ENCODE data around the gene CCDC24. TPM values are rescaled to one million over a fixed set of nuclear protein-coding genes. Genes with fewer than 3 reads are reported as not detected.

Gene CCDC24
- total and polyA plus RNA-seq, 4 donors: 0.92 to 4.2 (median 2.3) TPM

DNA sequence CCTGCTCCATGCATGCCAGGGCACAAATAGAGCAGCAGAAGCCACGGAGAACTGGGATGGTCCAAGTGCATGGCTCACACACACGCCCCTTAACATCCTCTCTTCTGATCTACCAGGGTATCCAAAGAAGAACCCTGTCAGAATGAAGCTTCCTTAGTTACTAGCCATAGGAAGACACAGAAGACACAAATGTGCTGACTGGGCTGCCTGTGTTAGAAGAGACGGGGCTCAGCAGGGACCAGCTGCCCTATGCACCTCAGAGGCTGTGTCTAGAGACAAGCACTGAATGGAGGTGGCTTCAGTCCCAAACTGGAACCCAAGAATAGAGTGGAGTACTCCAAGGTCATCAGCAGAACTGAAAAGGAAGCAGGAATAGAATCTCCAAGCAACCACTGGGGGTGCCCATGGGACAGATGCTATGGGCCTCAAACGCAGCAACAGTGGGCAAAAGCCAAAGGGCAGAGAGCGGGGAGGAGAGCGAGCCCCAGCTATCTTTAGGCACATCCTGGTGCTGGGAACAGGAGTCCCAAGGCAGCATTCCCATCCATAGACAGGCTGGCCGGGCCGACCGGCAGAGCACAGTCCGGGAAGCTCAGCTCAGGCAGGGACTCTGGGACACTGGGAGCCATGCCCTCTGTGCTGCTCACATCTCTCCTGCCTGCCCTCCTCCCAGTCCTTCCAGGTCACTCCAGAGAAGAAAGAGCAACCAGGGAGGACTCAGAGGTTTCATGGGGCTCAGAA lies 30.4 kb downstream of the CCDC24 start:
- H3K9me3 ChIP-seq (ENCODE audit: control insufficient read depth in 4 of 4, low read length in 3 of 4): no peaks in the 10 kb centered on the region
- no peak for TF ChIP-seq FOXA2 (IDR thresholded peaks at IDR 0.05)
- TF ChIP-seq, protein P1, sequence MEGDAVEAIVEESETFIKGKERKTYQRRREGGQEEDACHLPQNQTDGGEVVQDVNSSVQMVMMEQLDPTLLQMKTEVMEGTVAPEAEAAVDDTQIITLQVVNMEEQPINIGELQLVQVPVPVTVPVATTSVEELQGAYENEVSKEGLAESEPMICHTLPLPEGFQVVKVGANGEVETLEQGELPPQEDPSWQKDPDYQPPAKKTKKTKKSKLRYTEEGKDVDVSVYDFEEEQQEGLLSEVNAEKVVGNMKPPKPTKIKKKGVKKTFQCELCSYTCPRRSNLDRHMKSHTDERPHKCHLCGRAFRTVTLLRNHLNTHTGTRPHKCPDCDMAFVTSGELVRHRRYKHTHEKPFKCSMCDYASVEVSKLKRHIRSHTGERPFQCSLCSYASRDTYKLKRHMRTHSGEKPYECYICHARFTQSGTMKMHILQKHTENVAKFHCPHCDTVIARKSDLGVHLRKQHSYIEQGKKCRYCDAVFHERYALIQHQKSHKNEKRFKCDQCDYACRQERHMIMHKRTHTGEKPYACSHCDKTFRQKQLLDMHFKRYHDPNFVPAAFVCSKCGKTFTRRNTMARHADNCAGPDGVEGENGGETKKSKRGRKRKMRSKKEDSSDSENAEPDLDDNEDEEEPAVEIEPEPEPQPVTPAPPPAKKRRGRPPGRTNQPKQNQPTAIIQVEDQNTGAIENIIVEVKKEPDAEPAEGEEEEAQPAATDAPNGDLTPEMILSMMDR (IDR thresholded peaks at IDR 0.05; ENCODE audit: low read depth, low read length, missing input control): no peak
- no peak for TF ChIP-seq RAD21 (IDR thresholded peaks at IDR 0.05)
- no peak for TF ChIP-seq EGR1 (IDR thresholded peaks at IDR 0.05; ENCODE audit: low read depth in 2 of 2)
- no peak for TF ChIP-seq JUND (IDR thresholded peaks at IDR 0.05)
- TF ChIP-seq FOXA1 (IDR thresholded peaks at IDR 0.05): no peak
- TF ChIP-seq NR2F2 (IDR thresholded peaks at IDR 0.05): no peak
- TF ChIP-seq, protein P2, sequence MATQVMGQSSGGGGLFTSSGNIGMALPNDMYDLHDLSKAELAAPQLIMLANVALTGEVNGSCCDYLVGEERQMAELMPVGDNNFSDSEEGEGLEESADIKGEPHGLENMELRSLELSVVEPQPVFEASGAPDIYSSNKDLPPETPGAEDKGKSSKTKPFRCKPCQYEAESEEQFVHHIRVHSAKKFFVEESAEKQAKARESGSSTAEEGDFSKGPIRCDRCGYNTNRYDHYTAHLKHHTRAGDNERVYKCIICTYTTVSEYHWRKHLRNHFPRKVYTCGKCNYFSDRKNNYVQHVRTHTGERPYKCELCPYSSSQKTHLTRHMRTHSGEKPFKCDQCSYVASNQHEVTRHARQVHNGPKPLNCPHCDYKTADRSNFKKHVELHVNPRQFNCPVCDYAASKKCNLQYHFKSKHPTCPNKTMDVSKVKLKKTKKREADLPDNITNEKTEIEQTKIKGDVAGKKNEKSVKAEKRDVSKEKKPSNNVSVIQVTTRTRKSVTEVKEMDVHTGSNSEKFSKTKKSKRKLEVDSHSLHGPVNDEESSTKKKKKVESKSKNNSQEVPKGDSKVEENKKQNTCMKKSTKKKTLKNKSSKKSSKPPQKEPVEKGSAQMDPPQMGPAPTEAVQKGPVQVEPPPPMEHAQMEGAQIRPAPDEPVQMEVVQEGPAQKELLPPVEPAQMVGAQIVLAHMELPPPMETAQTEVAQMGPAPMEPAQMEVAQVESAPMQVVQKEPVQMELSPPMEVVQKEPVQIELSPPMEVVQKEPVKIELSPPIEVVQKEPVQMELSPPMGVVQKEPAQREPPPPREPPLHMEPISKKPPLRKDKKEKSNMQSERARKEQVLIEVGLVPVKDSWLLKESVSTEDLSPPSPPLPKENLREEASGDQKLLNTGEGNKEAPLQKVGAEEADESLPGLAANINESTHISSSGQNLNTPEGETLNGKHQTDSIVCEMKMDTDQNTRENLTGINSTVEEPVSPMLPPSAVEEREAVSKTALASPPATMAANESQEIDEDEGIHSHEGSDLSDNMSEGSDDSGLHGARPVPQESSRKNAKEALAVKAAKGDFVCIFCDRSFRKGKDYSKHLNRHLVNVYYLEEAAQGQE (IDR thresholded peaks at IDR 0.05): no peak
- TF ChIP-seq RXRA (IDR thresholded peaks at IDR 0.05): no peak
- TF ChIP-seq, protein P3, sequence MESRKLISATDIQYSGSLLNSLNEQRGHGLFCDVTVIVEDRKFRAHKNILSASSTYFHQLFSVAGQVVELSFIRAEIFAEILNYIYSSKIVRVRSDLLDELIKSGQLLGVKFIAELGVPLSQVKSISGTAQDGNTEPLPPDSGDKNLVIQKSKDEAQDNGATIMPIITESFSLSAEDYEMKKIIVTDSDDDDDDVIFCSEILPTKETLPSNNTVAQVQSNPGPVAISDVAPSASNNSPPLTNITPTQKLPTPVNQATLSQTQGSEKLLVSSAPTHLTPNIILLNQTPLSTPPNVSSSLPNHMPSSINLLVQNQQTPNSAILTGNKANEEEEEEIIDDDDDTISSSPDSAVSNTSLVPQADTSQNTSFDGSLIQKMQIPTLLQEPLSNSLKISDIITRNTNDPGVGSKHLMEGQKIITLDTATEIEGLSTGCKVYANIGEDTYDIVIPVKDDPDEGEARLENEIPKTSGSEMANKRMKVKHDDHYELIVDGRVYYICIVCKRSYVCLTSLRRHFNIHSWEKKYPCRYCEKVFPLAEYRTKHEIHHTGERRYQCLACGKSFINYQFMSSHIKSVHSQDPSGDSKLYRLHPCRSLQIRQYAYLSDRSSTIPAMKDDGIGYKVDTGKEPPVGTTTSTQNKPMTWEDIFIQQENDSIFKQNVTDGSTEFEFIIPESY (IDR thresholded peaks at IDR 0.05): no peak
- TF ChIP-seq YY1 (IDR thresholded peaks at IDR 0.05): no peak
- TF ChIP-seq, protein P4, sequence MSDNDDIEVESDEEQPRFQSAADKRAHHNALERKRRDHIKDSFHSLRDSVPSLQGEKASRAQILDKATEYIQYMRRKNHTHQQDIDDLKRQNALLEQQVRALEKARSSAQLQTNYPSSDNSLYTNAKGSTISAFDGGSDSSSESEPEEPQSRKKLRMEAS (IDR thresholded peaks at IDR 0.05): no peak
- no peak for TF ChIP-seq HNF4G (IDR thresholded peaks at IDR 0.05)
- no peak for TF ChIP-seq SP1 (IDR thresholded peaks at IDR 0.05)
- TF ChIP-seq GABPA (IDR thresholded peaks at IDR 0.05 in 1 of 2, conservative IDR thresholded peaks at IDR 0.05 in 1 of 2): no peak
- TF ChIP-seq, protein P5, sequence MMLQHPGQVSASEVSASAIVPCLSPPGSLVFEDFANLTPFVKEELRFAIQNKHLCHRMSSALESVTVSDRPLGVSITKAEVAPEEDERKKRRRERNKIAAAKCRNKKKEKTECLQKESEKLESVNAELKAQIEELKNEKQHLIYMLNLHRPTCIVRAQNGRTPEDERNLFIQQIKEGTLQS (IDR thresholded peaks at IDR 0.05): no peak
- no peak for TF ChIP-seq TAF1 (conservative IDR thresholded peaks at IDR 0.05)
- no peak for TF ChIP-seq HNF4A (conservative IDR thresholded peaks at IDR 0.05)
- no peaks in the 10 kb centered on the region for H3K27me3 ChIP-seq (ENCODE audit: control insufficient read depth in 4 of 4, insufficient read depth in 4 of 4, low read length in 3 of 4)
- H3K4me3 ChIP-seq (ENCODE audit: low read depth in 1 of 3, low read length in 3 of 3): no peak overlapping the region
- H3K27ac ChIP-seq (ENCODE audit: low read depth in 1 of 2, low read length in 2 of 2): no peak overlapping the region
- H3K9ac ChIP-seq (ENCODE audit: low read depth in 1 of 2, low read length in 2 of 2): no peak overlapping the region
- 89% methylated on average over 10 of the region's 10 CpGs for WGBS
- no peaks in the 10 kb centered on the region for H3K4me1 ChIP-seq (ENCODE audit: control insufficient read depth in 4 of 4, insufficient read depth in 4 of 4, low read length in 3 of 4)
- H3K36me3 ChIP-seq (ENCODE audit: control insufficient read depth in 4 of 4, insufficient read depth in 3 of 4, low read depth in 1 of 4, low read length in 3 of 4): no peaks in the 10 kb centered on the region
- no peak for DNase-seq (ENCODE audit: low spot score)
